Kidney glomerular epithelial cell (primary cell): ENCODE results near the gene MMP14.

Experiments used
- DNase-seq: peaks from one replicate; lab custom pipeline; 2025; lab: John Stamatoyannopoulos, UW

MMP14 gene

DNA sequence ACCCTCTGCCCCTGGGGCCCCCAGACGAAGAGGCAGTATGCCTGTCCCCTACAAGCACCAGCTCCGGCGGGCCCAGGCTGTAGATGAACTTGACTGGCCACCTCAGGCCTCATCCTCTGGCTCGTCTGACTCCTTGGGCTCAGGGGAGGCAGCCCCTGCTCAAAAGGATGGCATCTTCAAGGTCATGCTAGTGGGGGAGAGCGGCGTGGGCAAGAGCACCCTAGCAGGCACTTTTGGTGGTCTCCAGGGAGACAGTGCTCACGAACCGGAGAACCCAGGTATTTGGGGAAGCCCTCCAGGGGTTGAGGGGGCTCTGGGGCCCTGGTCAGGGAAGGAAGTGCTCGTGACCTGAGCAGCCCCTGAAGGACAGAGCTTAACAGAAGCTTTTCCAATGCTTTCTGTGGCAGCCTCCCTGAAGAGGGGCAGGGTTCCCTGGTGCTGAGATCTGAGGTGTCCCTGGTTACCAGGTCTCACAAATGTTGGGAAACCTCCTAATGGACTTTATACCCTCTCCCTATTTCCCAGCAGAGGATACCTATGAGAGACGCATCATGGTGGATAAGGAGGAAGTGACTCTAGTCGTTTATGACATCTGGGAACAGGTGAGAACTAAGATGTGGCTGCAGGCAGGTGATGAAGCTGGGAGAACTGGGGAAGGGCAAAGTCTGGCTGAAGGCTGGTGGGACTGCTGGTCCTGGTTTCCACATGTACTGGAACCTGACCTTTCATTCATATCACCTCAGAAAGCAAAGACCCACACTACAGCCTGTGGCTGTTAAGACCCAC lies 48.5 kb downstream of the MMP14 start:
- no peak for DNase-seq

DNA sequence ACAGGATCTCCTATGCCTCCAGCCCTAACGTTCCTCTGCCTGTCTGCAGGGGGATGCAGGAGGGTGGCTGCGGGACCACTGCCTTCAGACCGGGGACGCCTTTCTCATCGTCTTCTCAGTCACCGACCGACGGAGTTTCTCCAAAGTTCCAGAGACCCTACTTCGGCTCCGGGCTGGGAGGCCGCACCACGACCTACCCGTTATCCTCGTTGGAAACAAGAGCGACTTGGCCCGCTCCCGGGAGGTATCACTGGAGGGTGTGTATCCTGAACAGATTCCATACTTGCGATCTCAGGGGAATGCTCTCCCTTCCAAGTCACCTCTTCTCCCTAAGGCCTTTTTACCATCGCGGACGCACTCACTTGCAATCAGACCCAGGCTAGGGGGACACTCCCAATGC lies 49.6 kb downstream of the MMP14 start:
- DNase-seq, result no peak

- DNase-seq, result peak; percentile 57
Measured at GRCh38 chr14:22886500-22887259, 50.3 kb downstream of the MMP14 start.

GRCh38 chr14:22887260-22887989 lies 51.0 kb downstream of the MMP14 start:
- peak; percentile 91 for DNase-seq

DNA sequence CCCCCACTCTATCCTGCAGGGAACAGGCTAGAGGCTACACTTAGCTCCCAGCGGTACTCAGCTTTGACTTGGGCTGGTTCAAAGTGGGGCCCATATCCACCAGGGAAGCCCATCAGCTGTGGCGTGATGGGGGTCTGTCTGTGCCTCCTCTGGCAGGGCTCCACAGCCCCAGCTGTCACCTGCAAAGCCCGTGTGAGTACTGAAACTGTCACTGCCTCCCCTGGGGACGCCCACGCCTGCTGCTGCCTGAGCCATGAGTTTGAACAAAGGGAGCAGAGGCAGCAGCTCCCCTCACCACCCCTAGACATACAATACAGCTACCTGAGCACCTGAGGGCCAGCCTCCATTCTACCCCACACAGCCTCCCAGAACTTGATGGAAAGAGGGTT lies 51.6 kb downstream of the MMP14 start:
- DNase-seq, result no peak

- no peak for DNase-seq
Measured at GRCh38 chr14:22888662-22889061, 52.3 kb downstream of the MMP14 start.

DNA sequence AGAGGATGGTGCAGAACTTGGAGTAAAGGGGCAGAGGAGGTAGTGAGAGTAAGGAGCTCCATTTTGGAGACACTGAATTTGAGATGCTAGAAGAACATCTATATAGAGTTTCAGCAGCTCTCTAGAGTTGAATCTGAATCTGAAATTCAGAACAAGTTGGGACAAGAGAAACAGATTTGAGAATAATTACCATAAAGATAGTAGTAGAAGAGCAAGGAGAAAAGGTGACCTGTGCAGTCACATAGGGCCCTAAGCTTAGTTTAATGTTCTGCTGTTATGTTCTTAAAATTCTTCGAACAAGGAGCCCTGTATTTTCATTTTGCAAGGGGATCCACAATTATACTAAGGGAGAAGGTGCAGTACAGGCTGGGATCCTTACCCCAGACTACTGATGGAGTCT lies 54.0 kb downstream of the MMP14 start:
- no peak for DNase-seq

DNA sequence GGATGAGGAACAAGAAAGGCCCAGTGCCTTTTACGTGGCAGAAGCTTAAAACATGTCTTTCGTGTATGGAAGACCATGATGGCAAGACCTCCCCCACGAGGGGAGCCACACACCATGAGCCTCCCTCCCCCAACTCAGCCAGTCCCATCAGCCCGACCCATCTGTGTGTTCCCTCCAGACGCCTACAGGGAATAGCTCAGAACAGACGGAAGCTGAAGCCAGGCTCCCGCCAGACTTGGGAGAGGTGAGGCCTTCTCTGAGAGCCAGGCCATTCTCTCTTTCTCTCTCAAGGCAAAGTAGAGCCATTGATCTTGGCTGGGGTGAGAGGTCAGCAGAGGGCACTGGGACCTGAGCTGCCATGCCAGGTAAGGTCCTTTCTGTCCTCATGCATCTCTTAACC lies 56.1 kb downstream of the MMP14 start:
- no peak for DNase-seq

GRCh38 chr14:22893706-22894105 lies 57.3 kb downstream of the MMP14 start:
- DNase-seq, result no peak

- no peak for DNase-seq
Measured at GRCh38 chr14:22895402-22895801, 59.0 kb downstream of the MMP14 start.

DNA sequence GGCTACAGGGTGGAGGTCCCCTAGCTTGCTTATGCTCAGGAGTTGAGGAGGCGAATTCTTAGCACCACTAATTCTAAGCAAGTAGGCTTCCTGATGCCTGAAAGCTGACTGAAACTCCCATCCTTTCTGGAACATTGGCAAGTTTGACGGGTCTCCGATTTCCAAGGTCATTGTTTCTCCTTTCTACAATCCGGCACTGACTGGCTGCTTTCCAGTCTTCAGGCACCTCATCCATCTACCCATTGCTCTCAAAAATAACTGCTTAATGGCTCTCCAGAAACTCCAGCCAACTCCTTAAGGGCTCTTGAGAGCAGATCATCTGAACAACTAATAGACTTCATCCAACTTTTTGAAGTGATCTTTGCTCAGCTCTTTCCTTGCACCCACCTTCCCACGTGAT lies 60.0 kb downstream of the MMP14 start:
- DNase-seq, result no peak

GRCh38 chr14:22896760-22897159 lies 60.4 kb downstream of the MMP14 start:
- DNase-seq, result no peak

GRCh38 chr14:22897357-22897756 lies 61.0 kb downstream of the MMP14 start:
- DNase-seq, result no peak
